ENCODE data around the gene GRID1.
"Not testable (repeated sequence)": the region's sequence is repeated elsewhere in the genome, so short reads cannot be mapped to it uniquely, and the experiment has no call there.

Gene GRID1

DNA sequence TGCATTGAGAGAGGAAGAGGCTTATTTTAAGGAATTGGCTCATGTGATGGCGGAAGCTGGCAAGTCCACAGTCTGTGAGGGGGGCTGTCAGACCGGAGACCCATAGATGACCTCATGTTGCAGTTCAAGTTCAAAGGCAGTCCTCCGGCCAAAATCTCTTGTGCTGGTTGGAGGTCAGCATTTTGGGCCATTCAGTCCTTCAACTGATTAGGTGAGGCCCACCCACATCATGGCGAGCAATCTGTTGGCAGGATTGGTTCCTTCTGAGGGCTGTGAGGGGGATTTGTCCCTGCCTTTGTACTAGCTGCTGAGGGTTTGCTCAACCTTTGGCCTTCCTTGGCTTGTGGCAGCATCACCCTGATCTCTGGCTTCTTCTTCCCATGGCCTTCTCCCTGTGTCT is 290.1 kb downstream of the GRID1 start:
- DNase-seq: not testable (repeated sequence)

DNA sequence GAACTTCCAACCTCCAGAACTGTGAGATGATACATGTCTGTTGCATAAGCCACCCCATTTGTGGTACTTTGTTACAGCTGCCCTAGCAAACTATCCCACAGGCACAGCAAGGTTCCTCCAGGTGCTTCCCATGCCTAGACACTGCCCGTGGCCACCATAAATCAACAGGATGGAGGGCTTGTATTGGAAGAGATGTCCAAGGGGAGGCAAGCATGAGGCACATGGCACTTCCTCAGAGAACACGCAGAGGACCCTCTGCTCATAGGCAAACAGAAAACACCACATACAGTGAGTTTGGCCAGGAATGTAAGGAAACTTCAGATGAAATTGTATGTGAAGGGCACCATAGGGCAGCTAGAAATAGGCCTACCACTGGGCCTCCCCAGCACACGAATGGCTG is 291.1 kb downstream of the GRID1 start:
- DNase-seq: no peak

DNA sequence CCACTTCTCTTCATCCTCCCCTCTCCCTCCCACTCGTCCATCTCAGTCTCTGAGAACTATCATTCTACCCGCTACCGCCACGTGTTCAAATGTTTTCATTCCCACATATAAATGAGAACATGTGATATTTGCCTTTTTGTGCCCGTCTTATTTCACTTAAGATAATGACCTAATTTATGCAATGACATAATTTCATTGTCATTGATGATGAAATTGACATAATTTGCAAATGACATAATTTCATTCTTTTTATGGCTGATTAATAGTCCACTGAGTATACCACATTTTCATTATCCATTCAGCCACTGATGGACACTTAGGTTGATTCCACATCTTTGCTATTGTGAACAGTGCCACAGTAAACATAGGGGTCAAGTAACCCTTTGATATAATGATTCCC is 292.3 kb downstream of the GRID1 start:
- DNase-seq: no peak

DNA sequence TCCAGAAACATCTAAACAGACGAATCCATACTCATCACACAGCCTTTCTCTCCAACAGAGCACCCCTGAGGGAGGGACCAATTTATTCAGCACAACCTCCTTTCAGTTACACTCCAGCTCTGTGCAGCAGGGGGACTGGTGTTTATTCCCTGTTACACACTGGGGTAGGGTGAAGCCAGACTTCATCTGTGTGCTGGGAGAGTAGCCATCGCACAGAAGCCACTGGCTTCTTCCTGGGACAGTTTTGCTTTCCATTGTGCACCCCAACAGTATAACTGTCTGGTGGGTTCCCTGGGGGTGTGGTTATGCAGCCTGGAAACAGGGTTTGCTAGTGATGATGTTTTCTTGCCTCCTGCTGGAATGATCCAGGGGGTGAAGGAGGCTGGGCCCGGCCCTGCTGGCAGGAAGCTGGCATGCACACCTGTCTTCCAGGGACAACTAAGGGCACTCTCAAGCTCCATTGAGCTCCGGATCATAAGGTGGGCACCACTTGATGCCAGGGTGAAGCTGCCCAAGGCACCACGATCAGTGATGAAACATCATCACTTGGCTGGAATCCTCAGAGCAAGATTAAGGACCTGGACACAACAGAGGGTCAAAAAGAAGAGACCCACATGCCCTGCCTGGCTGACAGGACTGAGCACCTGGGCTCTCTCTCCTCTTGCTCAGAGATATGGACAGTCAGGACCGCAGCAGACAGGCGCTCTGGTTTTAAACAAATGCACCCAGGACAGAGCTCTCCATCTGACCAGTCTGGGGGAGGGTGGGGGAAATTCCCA is 293.2 kb downstream of the GRID1 start:
- DNase-seq: no peak

DNA sequence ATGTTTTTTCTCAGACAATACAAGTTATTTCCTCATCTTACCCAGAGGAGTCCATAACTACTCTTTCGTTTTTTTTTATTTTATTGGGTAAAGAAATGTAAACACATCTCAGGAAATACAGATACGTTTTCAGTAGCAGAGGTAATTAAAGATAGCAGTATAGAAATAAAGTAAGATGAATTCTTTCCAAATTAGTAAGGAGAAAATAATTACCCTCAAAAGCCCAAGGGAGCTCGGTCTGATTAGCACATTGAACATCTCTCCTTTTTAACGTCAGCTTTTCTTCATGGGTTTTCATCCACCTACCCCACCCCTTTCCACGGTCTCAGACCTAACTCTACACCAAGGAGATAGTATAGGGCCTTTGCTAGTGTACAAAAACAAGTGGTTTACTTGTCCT is 294.2 kb downstream of the GRID1 start:
- DNase-seq: no peak

DNA sequence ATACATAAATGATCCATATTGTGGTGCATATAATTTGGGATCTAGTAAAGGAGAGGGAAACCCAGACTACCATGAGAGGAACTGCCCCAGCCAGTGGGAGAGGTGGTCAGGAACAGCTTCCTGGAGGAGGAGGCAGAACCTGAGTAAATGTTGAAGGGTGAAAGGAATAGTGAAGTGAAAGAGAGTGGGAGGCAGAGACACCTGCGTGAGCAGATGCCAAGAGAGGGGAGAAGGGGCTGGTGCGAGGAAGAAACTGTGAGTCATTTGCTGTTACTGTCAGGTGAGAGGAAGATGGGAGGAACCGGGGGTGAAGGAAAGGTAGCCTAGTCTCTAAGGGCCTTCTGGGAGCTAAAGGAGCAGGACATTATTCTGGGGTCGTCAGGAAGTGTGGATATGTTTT is 294.8 kb downstream of the GRID1 start:
- no peak for DNase-seq

DNA sequence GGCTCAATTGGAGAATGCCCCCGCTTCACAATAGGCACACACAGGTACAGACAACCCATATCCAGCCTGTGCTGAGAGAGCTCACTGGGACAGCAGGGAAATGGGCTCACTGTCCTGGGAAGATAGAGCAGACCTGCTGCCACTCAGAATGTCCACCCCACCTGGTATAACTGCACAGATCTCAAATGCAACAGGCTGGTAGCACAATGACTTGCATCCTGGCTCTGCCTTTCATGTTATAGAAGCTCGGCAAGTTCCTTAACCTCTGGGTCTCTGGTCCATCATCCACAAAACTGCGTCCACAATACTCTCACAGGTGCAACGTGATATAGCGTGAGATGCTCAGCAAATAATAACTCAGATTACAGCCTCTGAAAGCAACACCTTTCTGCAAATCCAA is 295.4 kb downstream of the GRID1 start:
- no peak for DNase-seq

DNA sequence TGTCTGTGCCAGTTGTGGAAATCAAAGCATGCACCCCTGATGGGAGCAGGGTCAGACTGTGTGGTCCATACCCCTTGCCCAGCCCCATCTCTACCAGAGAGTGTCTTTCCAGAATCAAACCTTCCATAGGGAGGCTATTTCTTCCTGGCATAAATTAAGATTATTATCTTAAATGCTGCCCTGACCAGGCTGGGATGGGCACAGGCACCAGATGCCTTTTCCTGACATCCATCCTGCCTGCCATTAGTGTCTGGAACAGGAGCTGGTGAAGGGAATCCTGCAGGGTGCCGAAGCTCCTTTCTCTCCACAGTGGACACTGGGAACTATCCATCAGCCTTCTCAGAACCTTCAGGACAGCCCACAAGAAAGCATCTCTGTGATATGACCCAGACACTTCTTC is 296.3 kb downstream of the GRID1 start:
- DNase-seq: no peak

DNA sequence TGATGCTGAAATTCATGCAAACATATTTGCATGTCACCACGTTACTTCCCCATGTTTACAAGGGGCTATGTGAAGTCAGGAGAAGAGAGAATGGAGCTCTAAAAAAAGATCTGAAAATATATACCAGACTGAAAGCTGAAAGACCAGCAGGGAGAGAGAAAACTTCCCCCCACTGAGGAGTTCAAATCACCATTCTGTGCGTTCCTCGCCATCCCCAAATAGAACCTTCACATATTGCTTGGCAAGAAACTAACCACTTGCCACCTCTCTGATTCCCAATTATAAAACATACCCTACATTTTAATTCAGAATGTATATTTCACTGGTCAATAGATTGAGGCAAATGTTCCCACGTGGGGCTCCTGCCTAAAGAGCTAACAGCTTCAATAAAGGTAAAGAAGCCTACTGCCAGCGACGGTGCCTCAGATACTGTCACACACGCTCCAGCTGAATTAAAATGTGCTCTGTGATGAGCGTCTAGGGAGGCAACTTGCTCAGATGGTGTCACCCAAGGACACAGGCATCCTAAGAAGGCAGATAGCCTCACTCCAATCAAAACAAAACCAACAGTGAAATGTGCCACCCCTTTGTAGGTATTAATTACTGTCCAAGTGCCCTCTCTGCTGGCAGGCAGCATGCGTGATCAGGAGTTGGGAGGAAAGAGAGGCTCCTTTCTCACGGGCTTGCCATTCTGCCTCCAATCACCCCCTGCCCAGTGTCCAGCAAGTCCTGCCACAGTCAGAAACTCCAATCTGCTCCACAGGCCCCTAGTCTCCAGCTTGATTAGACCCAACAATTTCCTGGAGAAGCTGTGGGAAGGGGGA is 298.2 kb downstream of the GRID1 start:
- DNase-seq: no peak

DNA sequence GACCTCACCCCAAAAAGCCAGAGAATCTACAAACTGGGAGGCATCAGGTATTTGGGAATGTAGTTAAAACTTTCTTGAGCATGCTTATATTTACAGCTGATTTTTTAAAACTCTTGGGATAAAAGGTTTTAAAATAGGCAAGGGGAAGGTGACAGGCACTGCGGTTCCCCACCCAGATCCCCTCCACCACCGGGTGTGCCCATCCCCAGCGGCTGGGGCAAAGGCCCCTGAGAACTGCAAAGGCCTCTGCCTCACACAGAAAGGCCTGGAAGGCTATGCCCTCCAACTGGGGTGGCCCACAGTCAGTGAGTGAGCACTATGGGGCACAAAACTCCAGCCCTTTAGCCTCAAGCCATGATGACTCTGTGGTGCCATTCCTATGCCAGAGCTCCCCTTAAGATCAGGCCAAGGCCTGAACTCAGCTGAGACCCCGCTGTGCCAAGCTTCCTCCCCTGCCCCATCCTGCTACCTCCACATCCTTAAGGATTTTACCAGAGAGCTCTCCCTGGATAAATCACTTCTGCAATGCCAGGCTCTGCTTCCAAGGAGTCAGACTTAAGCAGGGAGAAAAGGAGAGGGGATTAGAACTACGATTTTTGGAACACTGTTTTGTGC is 299.1 kb downstream of the GRID1 start:
- no peak for DNase-seq

DNA sequence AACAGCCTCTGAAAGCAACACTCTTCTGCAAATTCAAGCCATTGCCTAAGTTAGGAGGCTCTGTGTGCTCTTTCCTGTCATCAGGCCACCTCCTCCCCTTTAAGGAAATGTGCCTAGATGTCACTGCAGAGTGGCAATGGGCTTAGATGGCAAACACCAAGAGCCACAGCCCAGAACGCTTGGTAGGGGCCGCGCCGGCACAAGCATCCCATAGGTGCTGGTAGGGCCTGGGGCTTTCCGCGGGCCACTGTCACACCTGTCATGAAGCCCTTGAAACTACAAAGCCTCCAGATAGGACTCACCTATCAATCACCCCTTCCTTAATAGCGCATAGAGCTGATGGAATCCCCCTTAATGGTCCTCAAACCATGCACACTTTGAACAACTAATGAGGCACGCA is 299.9 kb downstream of the GRID1 start:
- DNase-seq: no peak

DNA sequence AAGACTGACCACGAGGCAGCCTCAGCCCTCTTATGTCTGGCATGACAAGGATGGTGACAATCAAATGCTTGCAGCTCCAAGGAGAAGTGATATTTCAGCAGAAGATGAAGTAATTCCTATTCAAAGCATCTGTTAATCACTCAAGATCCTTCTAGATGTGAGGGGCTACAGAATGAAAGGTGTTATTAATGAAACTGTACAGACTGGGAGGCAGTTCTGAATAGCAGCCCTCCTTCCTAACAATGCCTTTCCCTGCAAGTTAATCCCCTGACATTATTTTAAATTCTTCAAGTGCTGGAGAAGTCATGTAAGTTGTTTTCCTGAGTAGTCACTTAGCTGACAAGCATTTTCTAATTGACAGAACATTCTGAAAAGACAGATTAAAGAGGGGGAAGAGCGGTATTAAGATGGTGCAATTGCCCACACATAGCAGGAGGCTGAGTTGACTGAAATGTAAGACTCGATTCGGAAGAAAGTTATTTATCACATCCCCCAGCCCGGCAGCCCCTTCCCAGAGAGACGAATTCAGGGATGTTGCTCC is 300.8 kb downstream of the GRID1 start:
- DNase-seq: no peak

DNA sequence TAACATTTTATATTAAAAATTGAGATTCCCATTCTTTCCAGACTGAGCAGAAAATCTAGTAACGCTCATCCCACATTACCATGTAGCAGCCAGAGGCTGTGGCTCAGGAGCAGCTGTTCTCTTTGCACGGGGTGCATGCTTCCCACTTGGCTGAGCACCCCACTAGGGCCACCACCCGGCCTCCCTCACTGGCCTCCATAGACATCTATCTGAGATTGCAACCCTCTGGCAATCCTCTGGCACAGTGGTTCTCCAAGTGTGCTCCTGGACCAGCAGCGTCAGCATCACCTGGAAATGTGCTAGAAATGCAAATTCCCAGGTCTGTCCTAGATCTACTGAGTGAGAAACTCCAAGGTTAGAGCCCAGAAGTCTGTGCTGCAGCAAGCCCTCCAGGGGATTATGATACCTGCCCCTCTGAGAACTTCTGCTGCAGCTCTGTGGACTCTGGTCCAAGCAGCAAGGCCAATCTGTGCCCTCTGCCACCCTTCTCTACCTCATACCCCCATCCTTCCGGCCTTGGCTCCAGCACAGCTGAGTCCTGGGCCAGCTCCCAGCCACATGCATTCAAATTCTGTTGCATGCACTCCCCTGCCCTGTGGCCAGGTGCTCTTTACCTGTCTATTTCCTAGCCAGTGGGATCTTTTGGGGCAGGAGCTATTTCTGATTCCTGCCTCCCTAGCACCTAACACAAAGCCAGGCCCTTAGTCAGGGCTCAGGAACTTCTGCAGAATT is 301.5 kb downstream of the GRID1 start:
- no peak for DNase-seq

DNA sequence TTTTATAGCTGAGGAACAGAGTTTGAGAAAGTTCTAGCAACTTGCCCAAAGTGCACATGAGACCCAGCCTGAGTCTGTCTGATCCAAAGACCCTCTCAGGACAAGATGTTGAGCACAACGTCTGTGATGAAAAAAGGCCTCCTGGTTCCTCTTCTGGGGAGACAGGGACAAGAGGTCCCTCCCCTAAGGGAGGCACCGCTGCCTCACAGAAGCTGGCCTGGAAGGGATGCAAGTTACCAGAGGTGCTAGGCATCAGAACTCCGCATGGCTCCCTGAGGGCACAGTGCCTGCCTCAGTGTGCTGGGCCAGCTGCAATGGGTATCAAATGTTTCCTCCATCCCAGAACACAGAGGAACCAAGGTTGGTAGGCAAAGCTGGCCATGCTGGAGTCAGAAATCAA is 302.4 kb downstream of the GRID1 start:
- DNase-seq: no peak

DNA sequence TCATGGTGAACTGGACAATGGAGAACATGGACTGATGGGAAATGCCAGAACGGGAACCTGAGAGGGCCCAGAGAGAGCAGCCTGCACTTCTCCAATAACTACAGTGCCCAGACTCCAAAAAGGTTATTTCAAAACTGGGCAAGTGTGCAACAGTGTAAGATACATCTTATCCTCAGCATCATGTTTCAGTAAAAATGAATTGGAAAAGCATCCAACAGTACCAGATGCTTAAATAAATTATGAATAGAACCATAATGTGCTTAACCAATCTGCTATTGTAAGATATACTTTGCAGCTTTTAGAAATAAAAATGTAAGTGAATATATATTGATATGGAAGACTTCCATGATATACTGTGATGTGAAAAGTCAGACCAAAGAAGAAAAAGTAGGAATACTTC is 303.3 kb downstream of the GRID1 start:
- no peak for DNase-seq

DNA sequence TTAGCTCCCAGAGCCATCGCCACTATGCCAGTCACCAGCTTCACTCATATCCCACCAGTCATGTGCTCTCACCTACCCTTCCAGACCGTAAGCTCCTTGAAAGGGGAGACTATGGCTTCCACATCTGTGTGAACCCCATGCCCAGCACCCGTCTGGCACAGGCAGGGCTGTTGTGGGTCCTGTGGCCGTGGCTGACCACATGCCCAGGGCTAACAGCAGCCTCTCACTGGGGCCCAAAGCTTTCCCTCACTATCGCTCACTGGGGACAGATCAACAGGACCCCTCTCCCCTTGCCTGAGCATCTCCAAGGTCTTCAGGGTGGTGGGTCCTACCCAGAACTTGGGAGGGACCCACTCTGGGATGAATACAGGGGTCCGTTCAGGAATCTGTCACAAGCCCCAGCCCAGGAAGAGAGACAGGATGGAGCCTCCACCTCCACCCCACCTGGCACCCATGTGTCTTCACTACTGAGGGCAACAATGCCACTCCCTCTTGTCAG is 303.9 kb downstream of the GRID1 start:
- no peak for DNase-seq

DNA sequence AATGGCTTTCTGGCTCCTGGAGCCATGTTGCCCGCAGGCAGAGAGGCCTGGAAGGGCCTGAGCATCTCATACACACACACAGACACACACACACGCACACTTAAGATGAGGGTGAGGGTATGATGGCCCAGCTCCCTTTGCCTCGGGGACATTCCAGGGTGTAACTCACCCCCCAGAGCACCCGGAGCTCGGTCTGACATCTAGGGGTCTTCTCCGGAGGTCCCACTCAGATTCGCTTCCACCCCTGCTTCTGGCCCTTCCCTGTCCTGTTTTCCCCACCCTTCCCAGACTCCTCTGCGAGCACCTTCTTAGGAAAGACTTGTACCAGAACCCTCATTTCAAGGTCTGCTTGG is 304.4 kb downstream of the GRID1 start:
- DNase-seq: no peak

DNA sequence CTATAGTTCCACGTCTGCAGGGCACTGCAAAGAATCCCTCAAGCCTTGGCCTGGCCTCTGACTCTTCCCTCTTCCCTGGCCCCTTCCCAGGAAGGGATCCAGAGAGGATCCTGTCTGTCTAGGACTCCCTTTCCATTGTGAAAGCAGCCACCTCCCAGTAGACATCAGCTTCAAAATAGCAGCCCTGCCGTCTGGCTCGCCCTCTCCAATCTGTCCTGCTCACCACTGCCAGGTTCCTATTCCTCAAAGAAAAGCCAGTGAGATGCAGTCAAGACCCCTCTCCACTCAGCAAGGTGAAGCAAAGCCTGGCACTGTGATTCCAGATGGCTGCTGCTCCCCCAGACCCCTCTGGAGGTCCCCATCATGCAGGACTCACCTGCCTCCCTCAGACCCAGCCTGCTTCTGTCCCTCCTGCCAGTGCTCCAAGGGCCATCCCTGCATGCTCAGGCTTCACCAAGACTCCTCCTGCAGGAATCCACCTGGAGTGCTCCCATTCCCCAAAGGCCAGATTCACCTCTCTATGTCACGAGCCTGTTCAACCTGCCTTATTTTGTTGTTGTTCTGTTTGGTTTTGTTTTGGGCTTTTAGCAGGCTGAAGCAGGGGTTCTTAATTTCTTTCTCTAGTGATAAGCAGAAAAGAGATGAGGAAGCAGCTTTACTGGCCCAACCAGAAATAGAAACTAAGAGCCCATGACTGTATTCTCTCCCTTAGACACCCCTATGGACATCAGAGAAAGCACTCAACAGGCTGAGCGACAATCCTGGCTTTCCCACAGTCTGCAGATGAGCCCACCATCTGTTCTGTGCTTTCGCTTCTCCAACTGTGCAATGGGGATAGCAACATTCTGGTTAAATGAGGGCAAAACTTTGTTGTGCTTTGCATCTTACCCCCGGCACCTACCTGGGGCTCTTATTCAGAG is 305.1 kb downstream of the GRID1 start:
- no peak for DNase-seq

DNA sequence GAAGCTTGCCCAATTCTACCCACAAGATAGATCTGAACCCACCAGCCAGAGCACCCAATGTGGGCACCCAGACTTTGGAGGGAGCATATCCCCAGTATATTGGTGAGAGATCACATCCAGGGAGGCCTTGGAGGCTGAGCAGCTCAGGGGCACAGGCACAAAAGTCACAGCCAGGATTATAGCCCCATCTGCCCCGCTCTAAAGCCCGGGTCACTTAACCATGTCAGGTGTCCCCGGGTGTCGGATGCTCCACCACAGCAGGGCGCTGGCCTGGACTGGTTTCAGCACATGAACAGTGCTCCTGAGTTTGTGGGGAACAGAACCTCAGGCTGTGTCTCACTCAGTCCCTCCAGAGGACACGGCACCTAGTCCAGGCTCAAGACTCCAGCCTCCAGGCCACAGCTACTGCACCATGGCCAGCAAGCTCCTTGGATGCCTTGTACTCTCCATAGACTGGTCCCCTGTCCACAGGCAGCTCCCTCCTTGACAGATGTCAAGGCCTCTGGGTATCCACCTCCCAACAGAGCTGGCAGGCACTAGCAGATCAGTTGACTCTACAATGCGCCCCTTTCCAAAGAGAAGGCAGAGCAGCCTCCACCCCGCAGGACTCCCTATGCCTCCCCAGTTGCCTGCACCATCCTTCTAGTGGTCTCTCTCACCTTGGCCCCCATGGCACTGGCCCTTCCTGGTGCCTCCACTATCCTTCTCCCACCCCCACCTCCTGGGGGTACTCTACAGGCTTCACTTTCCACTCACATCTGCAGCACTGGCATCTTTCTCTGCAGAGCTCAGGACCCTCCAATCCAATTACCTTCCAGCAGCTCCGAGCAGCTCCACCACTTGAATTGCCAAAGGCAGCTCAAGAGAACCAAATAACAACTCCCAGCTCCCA is 306.0 kb downstream of the GRID1 start:
- no peak for DNase-seq

DNA sequence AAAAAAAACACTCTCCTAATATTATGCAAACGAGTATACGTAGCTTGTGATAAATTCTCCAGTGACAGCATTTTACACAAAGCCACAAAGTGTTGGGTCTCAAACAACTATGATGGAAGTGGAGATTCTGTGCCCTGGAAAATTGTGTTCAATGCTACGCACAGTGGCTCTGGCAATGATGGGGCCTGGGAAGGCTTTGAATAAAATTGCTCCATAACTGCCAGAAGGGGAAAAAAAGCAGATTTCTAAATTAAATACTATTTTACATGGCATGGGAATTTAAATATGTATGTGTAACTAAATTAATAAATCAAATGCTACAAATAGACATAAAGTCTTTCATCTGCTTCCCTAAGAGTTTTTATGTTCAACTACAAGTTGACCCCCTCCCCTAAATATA is 306.7 kb downstream of the GRID1 start:
- DNase-seq: no peak

DNA sequence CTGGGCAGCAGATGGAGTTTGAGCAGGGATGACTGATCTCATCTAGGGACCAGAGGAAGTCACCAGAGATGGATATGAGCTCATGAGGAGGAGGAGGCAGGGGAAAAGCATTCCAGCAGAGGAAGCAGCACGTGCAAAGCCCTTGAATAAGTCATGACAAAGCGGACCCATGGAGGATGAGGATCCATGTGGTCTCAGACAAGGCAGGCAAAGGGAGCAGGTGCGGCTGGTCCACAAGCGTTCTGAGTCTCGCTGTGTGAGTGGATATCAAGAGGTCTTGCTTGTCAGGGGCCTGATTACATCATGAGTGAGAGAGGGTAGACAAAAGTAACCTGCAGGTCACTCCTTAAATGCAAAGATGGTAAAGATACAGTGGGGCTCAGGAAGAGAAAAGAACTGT is 307.6 kb downstream of the GRID1 start:
- no peak for DNase-seq

Data from inflammatory macrophage (primary cell).